CD14-positive monocyte (primary cell): ENCODE measurements around the gene CCBE1. TPM values are rescaled to one million over a fixed set of nuclear protein-coding genes. Genes with fewer than 3 reads are reported as not detected.

Source experiments
- DNase-seq, 3 donors: peaks; one replicate each; pipeline ENCODE4 v3.0.0-alpha.2; 2011 to 2022
- H2AFZ ChIP-seq: 2 replicates; pipeline ENCODE4 v1.6.0; 2012; ENCODE audit warnings: mild to moderate bottlenecking, low read depth, low read length, inconsistent platforms; ENCODE audit not compliant: insufficient read depth, poor library complexity, severe bottlenecking
- H3K27ac ChIP-seq, 2 donors: 1 replicate in 1 of 2; 2 replicates in 1 of 2; pipeline ENCODE4 v1.5.1; 2012 to 2013; ENCODE audit warnings: low read length in 2 of 2, control low read depth in 1 of 2, inconsistent platforms in 1 of 2, low read depth in 1 of 2, mild to moderate bottlenecking in 1 of 2
- H3K27me3 ChIP-seq, 2 donors: one replicate each; pipeline versions ENCODE4 v1.6.0 to v1.6.1; 2011 to 2013; ENCODE audit warnings: low read length in 2 of 2; ENCODE audit not compliant: control insufficient read depth in 2 of 2, insufficient read depth in 2 of 2
- H3K36me3 ChIP-seq, 2 donors: replicated peaks in 1 of 2; 1 replicate in 1 of 2; 2 replicates in 1 of 2; pipeline versions ENCODE4 v1.5.1 to v1.6.1; 2012 to 2013; ENCODE audit warnings: low read length in 2 of 2, control low read depth in 1 of 2, inconsistent platforms in 1 of 2, mild to moderate bottlenecking in 1 of 2; ENCODE audit not compliant: insufficient read depth in 2 of 2, control insufficient read depth in 1 of 2
- H3K4me1 ChIP-seq, 2 donors: 1 replicate in 1 of 2; 2 replicates in 1 of 2; pipeline versions ENCODE4 v1.5.1 to v1.6.1; 2012 to 2013; ENCODE audit warnings: low read length in 2 of 2, control low read depth in 1 of 2, inconsistent platforms in 1 of 2, mild to moderate bottlenecking in 1 of 2, moderate library complexity in 1 of 2; ENCODE audit not compliant: insufficient read depth in 2 of 2, control insufficient read depth in 1 of 2
- H3K4me2 ChIP-seq: replicated peaks from 2 replicates; pipeline ENCODE3; 2012; ENCODE audit warnings: low read length, moderate library complexity, mild to moderate bottlenecking; ENCODE audit not compliant: poor library complexity, severe bottlenecking; ENCODE audit errors: extremely low read depth
- H3K4me3 ChIP-seq, 3 experiments: fragments of 200-600 bp in 1 of 3; sonication (generic) in 1 of 3; replicated peaks in 1 of 3; 1 replicate in 2 of 3; 2 replicates in 1 of 3; pipeline ENCODE4 v1.5.1; 2011 to 2013; ENCODE audit warnings: low read length in 3 of 3, mild to moderate bottlenecking in 3 of 3, control low read depth in 2 of 3, low read depth in 2 of 3, inconsistent platforms in 1 of 3, moderate library complexity in 1 of 3
- H3K79me2 ChIP-seq: 2 replicates; pipeline ENCODE4 v1.6.0; 2012; ENCODE audit warnings: mild to moderate bottlenecking, control low read depth, inconsistent platforms, low read length, moderate library complexity; ENCODE audit not compliant: insufficient read depth
- H3K9ac ChIP-seq: 2 replicates; pipeline ENCODE4 v1.6.0; 2017; ENCODE audit warnings: low read length, mild to moderate bottlenecking; ENCODE audit not compliant: insufficient read depth, poor library complexity, severe bottlenecking
- H3K9me3 ChIP-seq, 2 donors: replicated peaks in 1 of 2; 1 replicate in 1 of 2; 2 replicates in 1 of 2; pipeline versions ENCODE4 v1.5.1 to v1.6.1; 2012 to 2013; ENCODE audit warnings: low read length in 2 of 2, control low read depth in 1 of 2; ENCODE audit not compliant: control insufficient read depth in 1 of 2, insufficient read depth in 1 of 2
- H4K20me1 ChIP-seq: 2 replicates; pipeline ENCODE4 v1.6.0; 2012; ENCODE audit warnings: mild to moderate bottlenecking, low read length, control low read depth, moderate library complexity; ENCODE audit not compliant: insufficient read depth
- H3K27ac Mint-ChIP-seq, 7 donors: one replicate each; pipeline ENCODE4 v1.8.0; 2020; ENCODE audit warnings: mild to moderate bottlenecking in 7 of 7, mixed read lengths in 7 of 7, moderate library complexity in 6 of 7, inconsistent platforms in 2 of 7
- H3K27me3 Mint-ChIP-seq, 3 donors: one replicate each; pipeline ENCODE4 v1.8.0; 2021 to 2022; ENCODE audit warnings: low read depth in 3 of 3, mild to moderate bottlenecking in 3 of 3, mixed read lengths in 3 of 3, moderate library complexity in 3 of 3, inconsistent platforms in 1 of 3
- H3K36me3 Mint-ChIP-seq, 2 donors: one replicate each; pipeline ENCODE4 v1.8.0; 2020; ENCODE audit warnings: mixed read lengths in 2 of 2, inconsistent platforms in 1 of 2, mild to moderate bottlenecking in 1 of 2
- H3K4me1 Mint-ChIP-seq: one replicate; pipeline ENCODE4 v1.8.0; 2020; ENCODE audit warnings: mild to moderate bottlenecking, mixed read lengths
- H3K4me3 Mint-ChIP-seq, 2 donors: one replicate each; pipeline ENCODE4 v1.8.0; 2020; ENCODE audit warnings: mild to moderate bottlenecking in 2 of 2, mixed read lengths in 2 of 2, moderate library complexity in 1 of 2
- H3K9me3 Mint-ChIP-seq, 7 donors: one replicate each; pipeline ENCODE4 v1.8.0; 2020 to 2022; ENCODE audit warnings: mixed read lengths in 7 of 7, mild to moderate bottlenecking in 6 of 7, moderate library complexity in 6 of 7, inconsistent platforms in 2 of 7
- CTCF ChIP-seq: fragments of 200-600 bp; IDR thresholded peaks from one replicate; pipeline ENCODE4 v1.8.0; 2022; ENCODE audit warnings: antibody characterized with exemption, mild to moderate bottlenecking
- WGBS: methylation state at CpG from one replicate; pipeline ENCODE4 v1.1.5; 2013; ENCODE audit warnings: missing lambda C conversion rate; ENCODE audit not compliant: insufficient coverage; 5-methylcytosine and 5-hydroxymethylcytosine counted together
- intact Hi-C, 2 donors: fragments of 100-400 bp; cut with micrococcal nuclease; formaldehyde crosslinking; loops; one replicate each; pipeline versions ENCODE4 v1.15.0 to v1.15.1; 2023
- polyA plus RNA-seq, 3 donors: library from polyadenylated mRNA; depleted of rRNA in 1 of 3; unstranded in 2 of 3; stranded (reverse) in 1 of 3; fragments of 300-500 nt in 2 of 3; fragments of >200 nt in 1 of 3; fragmentation: Illumina TruSeq in 2 of 3; gene quantifications; 1 replicate in 2 of 3; 2 replicates in 1 of 3; pipeline ENCODE4 v1.2.3, GENCODE V29; 2012 to 2021

Gene CCBE1
- polyA plus RNA-seq, 3 donors, result not detected

- Mint-ChIP-seq H3K36me3 (no peaks in the 10 kb centered on the region), H3K4me3 (no peak overlapping the region), H3K27ac (no peak overlapping the region), H3K9me3 (peaks cover 0 to 3% (median 0%) of the 10 kb centered on the region in 7 donors), H3K4me1 (no peaks in the 10 kb centered on the region), H3K27me3 (peaks cover 0 to 3% (median 1%) of the 10 kb centered on the region in 3 donors)
- no peaks in the 10 kb centered on the region for H4K20me1 ChIP-seq
- no peak overlapping the region for H3K27ac ChIP-seq
- WGBS, result no CpG with 5 or more reads among the region's 2 CpGs
- H3K36me3 ChIP-seq, result no peaks in the 10 kb centered on the region
- no peak overlapping the region for H3K4me2 ChIP-seq
- no peaks in the 10 kb centered on the region for H3K4me1 ChIP-seq
- no peak overlapping the region for H3K4me3 ChIP-seq
- no peaks in the 10 kb centered on the region for H3K27me3 ChIP-seq
- intact Hi-C loops, result no loop called here
- no peak for DNase-seq
- H2AFZ ChIP-seq, result no peak overlapping the region
- H3K79me2 ChIP-seq, result no peaks in the 10 kb centered on the region
- no peak for TF ChIP-seq CTCF
- no peak overlapping the region for H3K9ac ChIP-seq
- no peaks in the 10 kb centered on the region for H3K9me3 ChIP-seq
Measured at GRCh38 chr18:59624369-59624765, 72.9 kb downstream of the CCBE1 start.

GRCh38 chr18:59623456-59624368 is 73.5 kb downstream of the CCBE1 start:
- H3K27ac Mint-ChIP-seq, result no peak overlapping the region
- Histone ChIP-seq H3K27me3 (no peaks in the 10 kb centered on the region), H4K20me1 (no peaks in the 10 kb centered on the region), H3K4me1 (no peaks in the 10 kb centered on the region), H2AFZ (no peak overlapping the region), H3K27ac (no peak overlapping the region), H3K79me2 (no peaks in the 10 kb centered on the region), H3K4me2 (no peak overlapping the region), H3K4me3 (no peak overlapping the region), H3K36me3 (no peaks in the 10 kb centered on the region), H3K9me3 (no peaks in the 10 kb centered on the region), H3K9ac (no peak overlapping the region)
- DNase-seq, result no peak
- H3K4me3 Mint-ChIP-seq, result no peak overlapping the region
- intact Hi-C loops, result no loop called here
- H3K9me3 Mint-ChIP-seq, result peaks cover 0 to 3% (median 0%) of the 10 kb centered on the region in 7 donors
- TF ChIP-seq CTCF, result no peak
- no peaks in the 10 kb centered on the region for H3K4me1 Mint-ChIP-seq
- no peaks in the 10 kb centered on the region for H3K36me3 Mint-ChIP-seq
- 76% methylated on average over 4 of the region's 10 CpGs for WGBS
- peaks cover 0 to 2% (median 1%) of the 10 kb centered on the region in 3 donors for H3K27me3 Mint-ChIP-seq
